A673 (cell line): ENCODE data around the gene GNA14. TPM values are rescaled to one million over a fixed set of nuclear protein-coding genes. Genes with fewer than 3 reads are reported as not detected.

Source experiments
- BruUV-seq: library from RNA; stranded (reverse); fragments of 400-500 nt; replicated peaks from 2 replicates; lab custom pipeline; 2021; lab: Mats Ljungman, UMichigan
- CTCF ChIA-PET: fragments of 300-600 bp; sonication (Branson Sonifier 250); formaldehyde crosslinking; loops from one replicate; lab custom pipeline; 2022; ENCODE audit warnings: antibody characterized with exemption; lab: Charles Lee
- POLR2A ChIA-PET: fragments of 300-600 bp; sonication (Branson Sonifier 250); formaldehyde crosslinking; loops from one replicate; lab custom pipeline; 2022; ENCODE audit warnings: antibody characterized with exemption; ENCODE audit not compliant: low non-redundant PET; lab: Charles Lee
- DNase-seq: peaks from one replicate; pipeline ENCODE4 v3.0.0-alpha.2; 2015; ENCODE audit warnings: low spot score
- H3K27ac ChIP-seq: fragments of 200-600 bp; sonication (generic); 2 replicates; pipeline ENCODE4 v1.5.1; 2016; ENCODE audit warnings: mixed run types, low read depth, mild to moderate bottlenecking, mixed read lengths, antibody characterized with exemption, low read length; ENCODE audit not compliant: poor library complexity, severe bottlenecking
- H3K27me3 ChIP-seq: fragments of 200-600 bp; sonication (generic); replicated peaks from 2 replicates; pipeline ENCODE4 v1.6.1; 2017; ENCODE audit warnings: mixed run types, low read depth, mild to moderate bottlenecking, mixed read lengths, antibody characterized with exemption, low read length; ENCODE audit not compliant: insufficient read depth, poor library complexity
- H3K36me3 ChIP-seq: fragments of 200-600 bp; sonication (generic); 2 replicates; pipeline ENCODE4 v1.6.1; 2016; ENCODE audit warnings: mixed run types, mild to moderate bottlenecking, mixed read lengths, antibody characterized with exemption, low read length; ENCODE audit not compliant: insufficient read depth, poor library complexity, severe bottlenecking
- H3K4me1 ChIP-seq: fragments of 200-600 bp; sonication (generic); 2 replicates; pipeline ENCODE4 v1.6.1; 2017; ENCODE audit warnings: mixed run types, mild to moderate bottlenecking, mixed read lengths, antibody characterized with exemption, low read length; ENCODE audit not compliant: insufficient read depth, poor library complexity, severe bottlenecking
- H3K4me3 ChIP-seq: fragments of 200-600 bp; sonication (generic); 2 replicates; pipeline ENCODE4 v1.5.1; 2016; ENCODE audit warnings: low read depth, mixed run types, mild to moderate bottlenecking, mixed read lengths, low read length; ENCODE audit not compliant: poor library complexity, severe bottlenecking
- H3K9me3 ChIP-seq: fragments of 200-600 bp; sonication (generic); 2 replicates; pipeline ENCODE4 v1.6.1; 2016; ENCODE audit warnings: mixed run types, low read depth, mild to moderate bottlenecking, mixed read lengths, antibody characterized with exemption, low read length; ENCODE audit not compliant: poor library complexity, severe bottlenecking
- CTCF ChIP-seq: fragments of 300-800, 200-600 bp; sonication (generic); conservative IDR thresholded peaks from 2 replicates; pipeline ENCODE4 v1.5.1; 2017; ENCODE audit warnings: low read depth, mild to moderate bottlenecking, antibody characterized with exemption, low read length, moderate library complexity, mixed read lengths
- EZH2 ChIP-seq: fragments of 200-600 bp; sonication (generic); IDR thresholded peaks from 2 replicates; pipeline ENCODE4 v1.6.1; 2017; ENCODE audit warnings: borderline replicate concordance, low read depth, mild to moderate bottlenecking, mixed read lengths, antibody characterized with exemption, low read length; ENCODE audit not compliant: poor library complexity, severe bottlenecking
- intact Hi-C: fragments of 100-400 bp; cut with micrococcal nuclease; formaldehyde crosslinking; loops from one replicate; pipeline ENCODE4 v1.10.0; 2022; ENCODE audit not compliant: unreplicated experiment
- total RNA-seq: library from RNA; stranded (reverse); gene quantifications from 2 replicates; pipeline ENCODE4 v1.2.3, GENCODE V29; 2021

GNA14 gene
- total RNA-seq, 1 experiment from 2014 or later = 2.7 TPM

GRCh38 chr9:77649109-77649812 is 1.1 kb upstream of the GNA14 start:
- ChIA-PET CTCF (no interaction called here), POLR2A (no interaction called here)
- Histone ChIP-seq H3K36me3 (no peaks in the 10 kb centered on the region), H3K9me3 (no peaks in the 10 kb centered on the region), H3K4me1 (peaks cover 6% of the 10 kb centered on the region), H3K27ac (no peak overlapping the region), H3K4me3 (no peak overlapping the region), H3K27me3 (no peaks in the 10 kb centered on the region)
- TF ChIP-seq CTCF = peak; percentile 43
- no peak for TF ChIP-seq EZH2
- BruUV-seq = no TSS peak
- peak; percentile 28 for DNase-seq
- intact Hi-C loops = no loop called here

GRCh38 chr9:77647267-77648233 is 572 bp downstream of the GNA14 start:
- H3K4me1 ChIP-seq = peaks cover 21% of the 10 kb centered on the region
- no peak overlapping the region for H3K27ac ChIP-seq
- H3K4me3 ChIP-seq = no peak overlapping the region
- ChIA-PET CTCF (interaction anchor here (0.7 kb wide), 1 partner anchor 96 kb away, joined by 3 read pairs; no protein-coding TSS in a partner anchor), POLR2A (no interaction called here)
- DNase-seq = no peak
- TF ChIP-seq EZH2 (no peak), CTCF (no peak)
- H3K27me3 ChIP-seq = no peaks in the 10 kb centered on the region
- intact Hi-C loops = no loop called here
- H3K9me3 ChIP-seq = no peaks in the 10 kb centered on the region
- no TSS peak for BruUV-seq
- H3K36me3 ChIP-seq = no peaks in the 10 kb centered on the region

- H3K9me3 ChIP-seq = no peaks in the 10 kb centered on the region
- BruUV-seq = no TSS peak
- intact Hi-C loops = loop anchor here (1.0 to 5.0 kb wide), 4 partner anchors 30 to 478 kb away; no protein-coding TSS in a partner anchor
- H3K36me3 ChIP-seq = no peaks in the 10 kb centered on the region
- no peak for TF ChIP-seq CTCF
- TF ChIP-seq EZH2 = no peak
- no peak overlapping the region for H3K4me3 ChIP-seq
- DNase-seq = no peak
- ChIA-PET CTCF (no interaction called here), POLR2A (no interaction called here)
- no peaks in the 10 kb centered on the region for H3K27me3 ChIP-seq
- H3K27ac ChIP-seq = peak overlapping the region; percentile 99
- peaks cover 53% of the 10 kb centered on the region for H3K4me1 ChIP-seq
Measured at GRCh38 chr9:77643871-77644270, 4.3 kb downstream of the GNA14 start.
